Measurements from ENCODE around the gene THOC3. TPM values are rescaled to one million over a fixed set of nuclear protein-coding genes. Genes with fewer than 3 reads are reported as not detected.
"Not testable (repeated sequence)": the region's sequence is repeated elsewhere in the genome, so short reads cannot be mapped to it uniquely, and the experiment has no call there.

The THOC3 gene
- total RNA-seq, 1 donor from 2014 or later = 56.9 TPM

DNA sequence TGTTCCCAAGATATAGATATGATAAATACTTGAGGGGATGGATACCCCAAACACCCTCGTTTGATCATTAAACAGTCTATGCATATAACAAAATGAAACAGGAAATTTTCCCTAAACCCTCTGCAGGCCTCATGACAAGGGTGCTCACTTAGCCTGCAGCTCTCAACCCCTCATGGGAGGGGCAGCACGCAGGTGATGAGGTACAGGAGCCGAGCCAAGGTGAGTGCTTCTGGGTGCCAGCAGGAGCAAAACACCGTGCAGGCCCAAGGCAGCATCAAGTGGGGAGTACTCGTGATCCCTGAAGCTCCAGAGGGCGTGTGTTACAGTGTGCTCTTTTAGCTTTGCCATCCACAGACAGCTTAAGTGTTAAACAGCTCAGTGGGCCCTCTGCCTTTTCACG, 24.9 kb downstream of the THOC3 start:
- not testable (repeated sequence) for DNase-seq (ENCODE audit: extremely low read depth, low read depth, low spot score)

DNA sequence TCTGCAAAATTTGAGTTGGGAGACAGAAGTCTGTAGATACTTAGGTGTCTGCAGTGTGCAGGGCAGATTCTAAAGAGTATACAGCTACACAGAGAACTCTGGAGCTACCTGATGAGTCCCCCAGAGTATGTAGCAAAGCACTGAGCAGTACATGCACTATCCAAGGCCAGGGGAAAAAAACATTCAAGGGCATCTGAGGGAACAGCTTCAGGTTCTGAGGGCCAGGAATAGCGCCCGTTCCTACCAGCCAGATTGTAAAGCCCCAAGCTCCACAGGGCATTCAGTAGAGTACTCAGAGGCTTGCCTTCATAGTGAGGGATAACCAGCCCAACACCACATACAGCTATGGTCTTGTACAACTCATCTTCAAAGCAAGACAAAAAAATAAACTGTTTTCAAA, 27.5 kb downstream of the THOC3 start:
- DNase-seq (ENCODE audit: extremely low read depth, low read depth, low spot score) = not testable (repeated sequence)

- not testable (repeated sequence) for DNase-seq (ENCODE audit: extremely low read depth, low read depth, low spot score)
Observed at GRCh38 chr5:175938489-175938888, 29.6 kb downstream of the THOC3 start.

DNA sequence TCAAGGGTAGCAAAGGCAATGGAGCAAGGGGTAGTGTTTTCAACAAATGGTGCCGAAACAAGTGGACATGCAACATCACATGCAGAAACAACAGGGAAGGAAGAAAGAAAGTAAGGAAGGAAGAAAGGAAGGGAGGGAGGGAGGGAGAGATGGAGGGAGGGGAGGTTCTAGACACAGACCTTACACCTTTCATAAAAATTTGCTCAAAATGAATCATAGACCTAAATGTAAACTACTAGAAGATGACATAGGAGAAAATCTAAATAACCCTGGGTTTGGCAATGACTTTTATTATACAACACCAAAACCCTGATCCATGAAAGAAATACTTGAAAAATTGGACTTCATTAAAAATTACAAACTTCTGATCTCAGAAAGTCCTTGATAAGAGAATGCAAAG, 39.4 kb downstream of the THOC3 start:
- DNase-seq (ENCODE audit: extremely low read depth, low read depth, low spot score) = not testable (repeated sequence)

- not testable (repeated sequence) for DNase-seq (ENCODE audit: extremely low read depth, low read depth, low spot score)
Observed at GRCh38 chr5:175925106-175925505, 43.0 kb downstream of the THOC3 start.

GRCh38 chr5:175922192-175922885, 45.8 kb downstream of the THOC3 start:
- no peak for DNase-seq (ENCODE audit: extremely low read depth, low read depth, low spot score)

GRCh38 chr5:175921061-175921730, 46.9 kb downstream of the THOC3 start:
- DNase-seq (ENCODE audit: extremely low read depth, low read depth, low spot score) = no peak

DNA sequence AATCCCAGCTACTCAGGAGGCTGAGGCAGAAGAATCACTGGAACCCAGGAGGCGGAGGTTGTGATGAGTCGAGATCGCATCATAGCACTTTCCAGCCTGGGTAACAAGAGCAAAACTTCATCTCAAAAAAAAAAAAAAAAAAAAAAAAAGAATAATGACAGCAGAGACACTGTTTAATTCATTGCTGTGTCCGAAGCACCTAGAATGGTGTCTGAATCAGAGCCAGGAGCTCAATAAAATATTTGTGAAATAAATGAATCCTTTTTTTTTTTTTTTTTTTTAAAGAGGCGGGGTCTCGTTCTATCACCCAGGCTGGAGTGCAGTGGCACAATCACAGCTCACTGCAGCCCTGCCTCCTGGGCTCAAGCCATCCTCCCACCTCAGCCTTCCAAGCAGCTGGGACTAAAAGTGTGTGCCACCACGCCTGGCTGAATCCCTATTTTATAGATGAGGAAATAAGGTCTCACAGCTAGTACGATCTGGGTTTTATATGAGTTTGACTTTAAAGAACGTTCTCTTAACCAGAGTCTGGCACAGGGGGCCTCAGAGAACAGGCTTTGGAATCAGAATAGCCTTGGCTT, 47.8 kb downstream of the THOC3 start:
- DNase-seq (ENCODE audit: extremely low read depth, low read depth, low spot score) = no peak

- not testable (repeated sequence) for DNase-seq (ENCODE audit: extremely low read depth, low read depth, low spot score)
Observed at GRCh38 chr5:175915066-175916037, 52.8 kb downstream of the THOC3 start.

GRCh38 chr5:175913835-175914672, 54.1 kb downstream of the THOC3 start:
- DNase-seq (ENCODE audit: extremely low read depth, low read depth, low spot score) = not testable (repeated sequence)

- DNase-seq (ENCODE audit: extremely low read depth, low read depth, low spot score) = not testable (repeated sequence)
Observed at GRCh38 chr5:175910072-175910471, 58.0 kb downstream of the THOC3 start.

Other genes starting within 250 kb of the THOC3 start
- gene CPLX2, start 96.7 kb downstream of the THOC3 start, total RNA-seq = not detected in 2 replicates